ENCODE data around the gene ATG14.

GRCh38 chr14:55401751-55402150 lies 9.9 kb downstream of the ATG14 start:
- TF ChIP-seq EZH2 (IDR thresholded peaks at IDR 0.05; ENCODE audit: insufficient read depth, poor library complexity, severe bottlenecking): no peak
- TF ChIP-seq EZH2phosphoT487 (IDR thresholded peaks at IDR 0.05; ENCODE audit: insufficient read depth, low read depth): no peak

Data from GM23248 (cell line).